Neural cell (in vitro differentiated cells): ENCODE measurements around the gene PARL. TPM values are rescaled to one million over a fixed set of nuclear protein-coding genes. Genes with fewer than 3 reads are reported as not detected.

ENCODE experiments used
- H2AFZ ChIP-seq: fragments of 200-600, 300-800 bp; sonication (generic), shearing (Covaris generic); 2 replicates; pipeline ENCODE4 v1.6.0; 2014; ENCODE audit warnings: low read depth, mild to moderate bottlenecking, antibody characterized with exemption, low read length, moderate library complexity
- H3F3A ChIP-seq: fragments of 200-600 bp; shearing (Covaris generic); 2 replicates; pipeline ENCODE4 v1.6.1; 2016; ENCODE audit warnings: mild to moderate bottlenecking, moderate library complexity, mixed read lengths, antibody characterized with exemption, low read length; ENCODE audit not compliant: insufficient read depth, poor library complexity, severe bottlenecking
- H3K27ac ChIP-seq: fragments of 200-600, 300-800 bp; sonication (generic), shearing (Covaris generic); 2 replicates; pipeline ENCODE4 v1.5.1; 2014; ENCODE audit warnings: mild to moderate bottlenecking, low read length, moderate library complexity
- H3K27me3 ChIP-seq: fragments of 300-800, 200-600 bp; sonication (generic), shearing (Covaris generic); 2 replicates; pipeline ENCODE4 v1.6.0; 2014; ENCODE audit warnings: mild to moderate bottlenecking, low read depth, low read length, moderate library complexity; ENCODE audit not compliant: insufficient read depth
- H3K36me3 ChIP-seq: fragments of 300-800, 200-600 bp; sonication (generic), shearing (Covaris generic); 2 replicates; pipeline ENCODE4 v1.5.1; 2014; ENCODE audit warnings: mild to moderate bottlenecking, antibody characterized with exemption, low read length, moderate library complexity; ENCODE audit not compliant: insufficient read depth
- H3K4me2 ChIP-seq: fragments of 300-800, 200-600 bp; sonication (generic), shearing (Covaris generic); 2 replicates; pipeline ENCODE4 v1.6.0; 2014; ENCODE audit warnings: mild to moderate bottlenecking, low read length
- H3K4me3 ChIP-seq: fragments of 300-800, 200-600 bp; sonication (generic), shearing (Covaris generic); 2 replicates; pipeline ENCODE4 v1.5.1; 2014; ENCODE audit warnings: mild to moderate bottlenecking, low read length, moderate library complexity
- H3K79me2 ChIP-seq: fragments of 200-600 bp; shearing (Covaris generic); replicated peaks from 2 replicates; pipeline ENCODE4 v1.6.0; 2014; ENCODE audit warnings: mild to moderate bottlenecking, low read length, moderate library complexity; ENCODE audit not compliant: insufficient read depth
- H3K9ac ChIP-seq: fragments of 300-800, 200-600 bp; sonication (generic), shearing (Covaris generic); 2 replicates; pipeline ENCODE4 v1.6.1; 2016; ENCODE audit warnings: mild to moderate bottlenecking, low read length, mixed read lengths
- H3K9me2 ChIP-seq: fragments of 200-600 bp; shearing (Covaris generic); 2 replicates; pipeline ENCODE4 v1.6.1; 2016; ENCODE audit warnings: mild to moderate bottlenecking, low read length, mixed read lengths; ENCODE audit not compliant: insufficient read depth
- H3K9me3 ChIP-seq: fragments of 200-600, 300-800 bp; sonication (generic), shearing (Covaris generic); 2 replicates; pipeline ENCODE4 v1.6.1; 2016; ENCODE audit warnings: mild to moderate bottlenecking, mixed run types, low read length, moderate library complexity, mixed read lengths
- H4K20me1 ChIP-seq: fragments of 200-600 bp; shearing (Covaris generic); 2 replicates; pipeline ENCODE4 v1.6.1; 2016; ENCODE audit warnings: mild to moderate bottlenecking, mixed run types; ENCODE audit not compliant: insufficient read depth
- CTCF ChIP-seq: fragments of 450-650 bp; IDR thresholded peaks from 2 replicates; pipeline ENCODE4 v1.5.1; 2014; ENCODE audit warnings: antibody characterized with exemption, mild to moderate bottlenecking, moderate library complexity; ENCODE audit not compliant: poor library complexity, severe bottlenecking
- EP300 ChIP-seq: fragments of 450-650 bp; conservative IDR thresholded peaks from 2 replicates; pipeline ENCODE4 v1.6.1; 2014; ENCODE audit warnings: antibody characterized with exemption, mild to moderate bottlenecking, moderate library complexity; ENCODE audit not compliant: poor library complexity, severe bottlenecking
- EZH2 ChIP-seq: fragments of 200-600, 300-800 bp; shearing (Covaris generic), sonication (generic); IDR thresholded peaks from 2 replicates; pipeline ENCODE4 v1.6.1; 2014; ENCODE audit warnings: antibody characterized with exemption, low read length, borderline replicate concordance, mild to moderate bottlenecking; ENCODE audit not compliant: insufficient read depth, poor library complexity, severe bottlenecking
- MXI1 ChIP-seq: fragments of 450-650 bp; conservative IDR thresholded peaks from 2 replicates; pipeline ENCODE4 v1.6.1; 2014; ENCODE audit warnings: antibody characterized with exemption, mild to moderate bottlenecking; ENCODE audit not compliant: poor library complexity, severe bottlenecking
- POLR2AphosphoS5 ChIP-seq: IDR thresholded peaks from 2 replicates; pipeline ENCODE4 v1.6.1; 2012
- RAD21 ChIP-seq: fragments of 450-650 bp; conservative IDR thresholded peaks from 2 replicates; pipeline ENCODE4 v1.6.1; 2014; ENCODE audit warnings: antibody characterized with exemption, mild to moderate bottlenecking, moderate library complexity
- SMC3 ChIP-seq: fragments of 450-650 bp; conservative IDR thresholded peaks from 2 replicates; pipeline ENCODE4 v1.6.1; 2014; ENCODE audit warnings: antibody characterized with exemption, mild to moderate bottlenecking, moderate library complexity; ENCODE audit not compliant: poor library complexity
- TAF1 ChIP-seq: IDR thresholded peaks from 2 replicates; pipeline ENCODE4 v1.6.1; 2012; ENCODE audit warnings: low read depth
- polyA plus RNA-seq: library from polyadenylated mRNA; depleted of rRNA; stranded (reverse); fragments of >200 nt; gene quantifications from 2 replicates; pipeline ENCODE4 v1.2.3, GENCODE V29; 2014
- TF ChIP-seq, protein P1 (sequence below): IDR thresholded peaks from 2 replicates; pipeline ENCODE4 v1.6.1; 2012; ENCODE audit warnings: borderline replicate concordance

Gene PARL
- polyA plus RNA-seq, 1 donor from 2014 or later, result 59.2 TPM

DNA sequence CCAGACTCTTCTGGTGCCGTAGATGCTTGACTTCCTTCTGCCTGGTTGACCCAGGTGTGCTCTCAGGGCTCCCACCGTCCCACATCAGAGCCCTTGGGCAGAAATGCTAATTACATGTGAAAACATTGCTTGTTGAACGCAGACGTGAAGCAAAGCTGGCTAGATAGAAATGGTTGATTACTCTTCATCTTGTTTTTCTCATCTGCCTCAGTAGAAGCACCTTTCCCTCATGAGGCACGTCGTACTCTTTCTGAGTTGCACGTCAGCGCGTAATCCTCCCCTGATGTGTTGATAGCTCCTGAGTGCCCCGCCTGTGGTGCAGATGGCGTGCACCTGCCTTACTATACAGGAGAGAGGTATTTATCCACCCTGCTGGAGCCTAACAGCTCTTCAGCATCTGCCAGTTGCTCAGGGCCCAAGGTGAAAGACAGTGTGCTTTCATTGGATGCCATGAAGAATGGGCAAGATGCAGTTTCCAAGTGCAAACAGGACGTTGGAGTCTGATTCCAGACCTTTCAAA is 77.4 kb downstream of the PARL start:
- no peaks in the 10 kb centered on the region for H3K27me3 ChIP-seq
- H3K79me2 ChIP-seq, result no peaks in the 10 kb centered on the region
- H4K20me1 ChIP-seq, result no peaks in the 10 kb centered on the region
- H3K4me3 ChIP-seq, result no peak overlapping the region
- no peak overlapping the region for H2AFZ ChIP-seq
- peak overlapping the region; percentile 9 for H3K27ac ChIP-seq
- H3K9me3 ChIP-seq, result no peaks in the 10 kb centered on the region
- H3K4me2 ChIP-seq, result no peak overlapping the region
- no peaks in the 10 kb centered on the region for H3F3A ChIP-seq
- peaks cover 30% of the 10 kb centered on the region for H3K36me3 ChIP-seq
- H3K9ac ChIP-seq, result no peak overlapping the region
- H3K9me2 ChIP-seq, result no peaks in the 10 kb centered on the region
- TF ChIP-seq SMC3, result no peak
- peak; percentile 62 for TF ChIP-seq POLR2AphosphoS5
- no peak for TF ChIP-seq CTCF
- TF ChIP-seq MXI1, result no peak
- no peak for TF ChIP-seq EP300

- Histone ChIP-seq H3K9me3 (no peaks in the 10 kb centered on the region), H3K27me3 (no peaks in the 10 kb centered on the region), H3K9me2 (no peaks in the 10 kb centered on the region), H3F3A (no peaks in the 10 kb centered on the region), H3K27ac (no peak overlapping the region), H4K20me1 (no peaks in the 10 kb centered on the region), H3K36me3 (peaks cover 22% of the 10 kb centered on the region), H2AFZ (no peak overlapping the region), H3K4me2 (no peak overlapping the region), H3K9ac (no peak overlapping the region), H3K4me3 (no peak overlapping the region), H3K79me2 (no peaks in the 10 kb centered on the region)
- TF ChIP-seq TAF1 (no peak), CTCF (no peak), EZH2 (no peak), SMC3 (no peak), POLR2AphosphoS5 (no peak), MXI1 (no peak), RAD21 (no peak), EP300 (no peak)
- TF ChIP-seq, protein P1, sequence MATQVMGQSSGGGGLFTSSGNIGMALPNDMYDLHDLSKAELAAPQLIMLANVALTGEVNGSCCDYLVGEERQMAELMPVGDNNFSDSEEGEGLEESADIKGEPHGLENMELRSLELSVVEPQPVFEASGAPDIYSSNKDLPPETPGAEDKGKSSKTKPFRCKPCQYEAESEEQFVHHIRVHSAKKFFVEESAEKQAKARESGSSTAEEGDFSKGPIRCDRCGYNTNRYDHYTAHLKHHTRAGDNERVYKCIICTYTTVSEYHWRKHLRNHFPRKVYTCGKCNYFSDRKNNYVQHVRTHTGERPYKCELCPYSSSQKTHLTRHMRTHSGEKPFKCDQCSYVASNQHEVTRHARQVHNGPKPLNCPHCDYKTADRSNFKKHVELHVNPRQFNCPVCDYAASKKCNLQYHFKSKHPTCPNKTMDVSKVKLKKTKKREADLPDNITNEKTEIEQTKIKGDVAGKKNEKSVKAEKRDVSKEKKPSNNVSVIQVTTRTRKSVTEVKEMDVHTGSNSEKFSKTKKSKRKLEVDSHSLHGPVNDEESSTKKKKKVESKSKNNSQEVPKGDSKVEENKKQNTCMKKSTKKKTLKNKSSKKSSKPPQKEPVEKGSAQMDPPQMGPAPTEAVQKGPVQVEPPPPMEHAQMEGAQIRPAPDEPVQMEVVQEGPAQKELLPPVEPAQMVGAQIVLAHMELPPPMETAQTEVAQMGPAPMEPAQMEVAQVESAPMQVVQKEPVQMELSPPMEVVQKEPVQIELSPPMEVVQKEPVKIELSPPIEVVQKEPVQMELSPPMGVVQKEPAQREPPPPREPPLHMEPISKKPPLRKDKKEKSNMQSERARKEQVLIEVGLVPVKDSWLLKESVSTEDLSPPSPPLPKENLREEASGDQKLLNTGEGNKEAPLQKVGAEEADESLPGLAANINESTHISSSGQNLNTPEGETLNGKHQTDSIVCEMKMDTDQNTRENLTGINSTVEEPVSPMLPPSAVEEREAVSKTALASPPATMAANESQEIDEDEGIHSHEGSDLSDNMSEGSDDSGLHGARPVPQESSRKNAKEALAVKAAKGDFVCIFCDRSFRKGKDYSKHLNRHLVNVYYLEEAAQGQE, result no peak
Observed at GRCh38 chr3:183802989-183803388, 81.7 kb downstream of the PARL start.
